H1 (cell line): ENCODE measurements around the gene MYO15B. TPM values are rescaled to one million over a fixed set of nuclear protein-coding genes. Genes with fewer than 3 reads are reported as not detected.

Source experiments
- CTCF ChIA-PET: fragments of 300-600 bp; sonication (Branson Sonifier 250); formaldehyde crosslinking; loops from one replicate; lab custom pipeline; 2021; ENCODE audit not compliant: partially characterized antibody; lab: Charles Lee
- POLR2A ChIA-PET: fragments of 300-600 bp; sonication (Branson Sonifier 250); formaldehyde crosslinking; loops from one replicate; lab custom pipeline; 2021; ENCODE audit warnings: inconsistent platforms; ENCODE audit not compliant: partially characterized antibody; lab: Charles Lee
- DNase-seq, 2 experiments: peaks; one replicate each; pipeline versions ENCODE4 v3.0.0 to v3.0.0-alpha.2; 2010 to 2022; ENCODE audit warnings: low spot score in 2 of 2, low read depth in 1 of 2, mixed read lengths in 1 of 2
- FAIRE-seq: peaks from 2 replicates; lab custom pipeline; 2011; peaks lifted over from hg19 to GRCh38; lab: Jason Lieb, UNC
- H2AFZ ChIP-seq: 2 replicates; pipeline ENCODE4 v1.8.1; 2012; ENCODE audit warnings: low read length, inconsistent platforms
- H2AK5ac ChIP-seq: 2 replicates; pipeline ENCODE4 v1.6.1; 2013; ENCODE audit warnings: low read depth, low read length
- H2BK120ac ChIP-seq: replicated peaks from 2 replicates; pipeline ENCODE3; 2013; ENCODE audit warnings: low read depth, low read length, inconsistent platforms
- H2BK12ac ChIP-seq: 2 replicates; pipeline ENCODE4 v1.6.1; 2013; ENCODE audit warnings: low read depth, low read length
- H2BK15ac ChIP-seq: 2 replicates; pipeline ENCODE4 v1.6.1; 2013; ENCODE audit warnings: low read length
- H2BK20ac ChIP-seq: 2 replicates; pipeline ENCODE4 v1.6.1; 2013; ENCODE audit warnings: low read length
- H2BK5ac ChIP-seq: 2 replicates; pipeline ENCODE4 v1.6.1; 2013; ENCODE audit warnings: low read depth, low read length
- H3K14ac ChIP-seq: 2 replicates; pipeline ENCODE4 v1.6.1; 2013; ENCODE audit warnings: inconsistent platforms; ENCODE audit not compliant: insufficient read length
- H3K18ac ChIP-seq: 2 replicates; pipeline ENCODE4 v1.6.1; 2013; ENCODE audit warnings: low read length; ENCODE audit errors: extremely low read depth
- H3K23ac ChIP-seq: 2 replicates; pipeline ENCODE4 v1.6.1; 2013; ENCODE audit warnings: inconsistent platforms; ENCODE audit not compliant: insufficient read length
- H3K23me2 ChIP-seq: 2 replicates; pipeline ENCODE4 v1.6.1; 2013; ENCODE audit warnings: low read depth, low read length
- H3K27ac ChIP-seq: 2 replicates; pipeline ENCODE4 v1.6.1; 2011; ENCODE audit warnings: low read depth, low read length, inconsistent platforms
- H3K27me3 ChIP-seq, 4 experiments: replicated peaks in 1 of 4; 1 replicate in 1 of 4; 2 replicates in 3 of 4; pipeline versions ENCODE4 v1.6.1 to v1.8.1; 2011 to 2013; ENCODE audit warnings: low read length in 3 of 4, mild to moderate bottlenecking in 3 of 4, inconsistent platforms in 2 of 4, mixed read lengths in 2 of 4, moderate library complexity in 1 of 4; ENCODE audit not compliant: control insufficient read depth in 3 of 4, insufficient read depth in 3 of 4; ENCODE audit errors: extremely low read depth in 1 of 4
- H3K36me3 ChIP-seq, 4 experiments: 2 replicates each; pipeline versions ENCODE4 v1.6.1 to v1.8.1; 2011 to 2013; ENCODE audit warnings: mild to moderate bottlenecking in 4 of 4, low read length in 3 of 4, moderate library complexity in 2 of 4, control low read depth in 1 of 4, inconsistent platforms in 1 of 4; ENCODE audit not compliant: insufficient read depth in 4 of 4, control insufficient read depth in 2 of 4
- H3K4ac ChIP-seq: replicated peaks from 2 replicates; pipeline ENCODE3; 2013; ENCODE audit warnings: low read length, low read depth, mixed read lengths, inconsistent platforms; ENCODE audit not compliant: insufficient read length
- H3K4me1 ChIP-seq, 4 experiments: replicated peaks in 1 of 4; 1 replicate in 1 of 4; 2 replicates in 3 of 4; pipeline versions ENCODE4 v1.6.1 to v1.8.1; 2011 to 2013; ENCODE audit warnings: low read length in 3 of 4, inconsistent platforms in 2 of 4, mixed read lengths in 1 of 4; ENCODE audit not compliant: insufficient read depth in 4 of 4, control insufficient read depth in 3 of 4
- H3K4me2 ChIP-seq, 2 experiments: 2 replicates each; pipeline versions ENCODE4 v1.6.1 to v1.8.1; 2011 to 2013; ENCODE audit warnings: low read depth in 2 of 2, low read length in 2 of 2, control low read depth in 1 of 2, inconsistent platforms in 1 of 2, mild to moderate bottlenecking in 1 of 2; ENCODE audit not compliant: insufficient read depth in 1 of 2
- H3K4me3 ChIP-seq, 4 experiments: fragments of 200-600, 300-600 bp in 1 of 4; sonication (generic), shearing (Covaris generic), sonication (Bioruptor Twin) in 1 of 4; 2 replicates each; pipeline versions ENCODE4 v1.5.1 to v1.8.1; 2011 to 2016; ENCODE audit warnings: low read length in 4 of 4, low read depth in 3 of 4, control low read depth in 2 of 4, inconsistent platforms in 2 of 4, mild to moderate bottlenecking in 2 of 4, mixed read lengths in 1 of 4, moderate library complexity in 1 of 4; ENCODE audit not compliant: insufficient read depth in 2 of 4; ENCODE audit errors: extremely low read depth in 1 of 4
- H3K56ac ChIP-seq: replicated peaks from 2 replicates; pipeline ENCODE3; 2013; ENCODE audit warnings: low read depth, mild to moderate bottlenecking, mixed read lengths, low read length, inconsistent platforms; ENCODE audit not compliant: insufficient read length
- H3K79me1 ChIP-seq: 2 replicates; pipeline ENCODE4 v1.6.1; 2013; ENCODE audit warnings: low read depth, low read length, control low read depth
- H3K79me2 ChIP-seq, 2 experiments: 2 replicates each; pipeline versions ENCODE4 v1.6.1 to v1.8.1; 2012 to 2013; ENCODE audit warnings: low read length in 2 of 2, mild to moderate bottlenecking in 2 of 2, inconsistent platforms in 1 of 2; ENCODE audit not compliant: insufficient read depth in 2 of 2, control insufficient read depth in 1 of 2
- H3K9ac ChIP-seq, 4 experiments: replicated peaks in 1 of 4; 1 replicate in 1 of 4; 2 replicates in 3 of 4; pipeline versions ENCODE4 v1.6.1 to v1.8.1; 2011 to 2013; ENCODE audit warnings: low read depth in 3 of 4, low read length in 3 of 4, control low read depth in 2 of 4, mild to moderate bottlenecking in 2 of 4, moderate library complexity in 2 of 4, inconsistent platforms in 1 of 4; ENCODE audit errors: extremely low read depth in 1 of 4
- H3K9me3 ChIP-seq, 2 experiments: 2 replicates each; pipeline versions ENCODE4 v1.6.1 to v1.8.1; 2012 to 2013; ENCODE audit warnings: mild to moderate bottlenecking in 2 of 2, moderate library complexity in 2 of 2, control low read depth in 1 of 2, inconsistent platforms in 1 of 2, low read depth in 1 of 2, low read length in 1 of 2, mixed read lengths in 1 of 2; ENCODE audit not compliant: insufficient read depth in 2 of 2
- H4K20me1 ChIP-seq, 2 experiments: replicated peaks in 1 of 2; 2 replicates each; pipeline versions ENCODE3 to v1.8.1; 2011 to 2013; ENCODE audit warnings: inconsistent platforms in 2 of 2, low read length in 2 of 2, mild to moderate bottlenecking in 1 of 2; ENCODE audit not compliant: insufficient read depth in 2 of 2, control insufficient read depth in 1 of 2
- H4K5ac ChIP-seq: 2 replicates; pipeline ENCODE4 v1.6.1; 2013; ENCODE audit warnings: low read length, low read depth, mixed read lengths, inconsistent platforms; ENCODE audit not compliant: insufficient read length
- H4K8ac ChIP-seq: 2 replicates; pipeline ENCODE4 v1.8.0; 2013; ENCODE audit warnings: mild to moderate bottlenecking, moderate library complexity, low read length, inconsistent platforms; ENCODE audit not compliant: insufficient read depth; ENCODE audit errors: extremely low read depth
- H4K91ac ChIP-seq: replicated peaks from 2 replicates; pipeline ENCODE3; 2013; ENCODE audit warnings: low read length, mixed read lengths, inconsistent platforms; ENCODE audit not compliant: insufficient read length
- BACH1 ChIP-seq: IDR thresholded peaks from 2 replicates; pipeline ENCODE4 v1.6.1; 2012; ENCODE audit warnings: low read length, improper control_type of control experiment
- GTF2F1 ChIP-seq: IDR thresholded peaks from 2 replicates; pipeline ENCODE4 v1.6.1; 2012; ENCODE audit warnings: low read depth, low read length, improper control_type of control experiment, borderline replicate concordance
- PHF8 ChIP-seq: fragments of 200-600 bp; sonication (generic); conservative IDR thresholded peaks from 2 replicates; pipeline ENCODE4 v1.7.1; 2012; ENCODE audit warnings: low read depth, mild to moderate bottlenecking, inconsistent platforms, low read length, moderate library complexity
- SIN3A ChIP-seq, 2 experiments: IDR thresholded peaks in 1 of 2; conservative IDR thresholded peaks in 1 of 2; 2 replicates each; pipeline ENCODE4 v1.6.1; 2011 to 2012; ENCODE audit warnings: low read length in 2 of 2, improper control_type of control experiment in 1 of 2, low read depth in 1 of 2, mild to moderate bottlenecking in 1 of 2
- WGBS, 2 experiments: shearing (Covaris generic) in 1 of 2; methylation state at CpG; one replicate each; pipeline versions ENCODE4 v1.1.6 to v1.1.7; 2013 to 2015; ENCODE audit warnings: low lambda C conversion rate in 2 of 2, mixed read lengths in 2 of 2, inconsistent platforms in 1 of 2, low coverage in 1 of 2, missing lambda C conversion rate in 1 of 2; ENCODE audit not compliant: insufficient replicate concordance in 2 of 2, insufficient coverage in 1 of 2, insufficient read length in 1 of 2; ENCODE audit errors: extremely low coverage in 1 of 2, missing lambda C conversion rate in 1 of 2; 5-methylcytosine and 5-hydroxymethylcytosine counted together
- polyA plus RNA-seq, 7 experiments: library from polyadenylated mRNA; depleted of rRNA in 3 of 7; stranded (reverse) in 5 of 7; unstranded in 2 of 7; fragments of >200 nt in 5 of 7; fragments of 200-250 nt in 2 of 7; gene quantifications; 1 replicate in 5 of 7; 2 replicates in 1 of 7; 4 replicates in 1 of 7; pipeline versions ENCODE4 v1.2.1 to v1.2.3, GENCODE V29; 2011 to 2013; ENCODE audit warnings: missing spikeins in 2 of 7, mixed read lengths in 2 of 7
- total RNA-seq: library from RNA; stranded (reverse); fragmentation: NEBNext Ultra II Directional; extraction: Animal tissue kit (Norgen Biotek cat#: 25700); gene quantifications from 2 replicates; pipeline ENCODE4 v1.2.1, GENCODE V29; 2021
- TF ChIP-seq, protein P1 (sequence below), 3 experiments: IDR thresholded peaks; 1 replicate in 2 of 3; 2 replicates in 1 of 3; pipeline versions ENCODE4 v1.5.1 to v1.6.1; 2011; ENCODE audit warnings: low read length in 3 of 3, mild to moderate bottlenecking in 3 of 3, inconsistent platforms in 2 of 3, low read depth in 1 of 3, moderate library complexity in 1 of 3; ENCODE audit not compliant: insufficient read depth in 1 of 3; ENCODE audit errors: control extremely low read depth in 1 of 3

MYO15B gene
- total and polyA plus RNA-seq, 2 of the 8 experiments (the other 6 are each of a cell fraction or from before 2014, with no cell fraction given), result 7.1 to 11.2 TPM

DNA sequence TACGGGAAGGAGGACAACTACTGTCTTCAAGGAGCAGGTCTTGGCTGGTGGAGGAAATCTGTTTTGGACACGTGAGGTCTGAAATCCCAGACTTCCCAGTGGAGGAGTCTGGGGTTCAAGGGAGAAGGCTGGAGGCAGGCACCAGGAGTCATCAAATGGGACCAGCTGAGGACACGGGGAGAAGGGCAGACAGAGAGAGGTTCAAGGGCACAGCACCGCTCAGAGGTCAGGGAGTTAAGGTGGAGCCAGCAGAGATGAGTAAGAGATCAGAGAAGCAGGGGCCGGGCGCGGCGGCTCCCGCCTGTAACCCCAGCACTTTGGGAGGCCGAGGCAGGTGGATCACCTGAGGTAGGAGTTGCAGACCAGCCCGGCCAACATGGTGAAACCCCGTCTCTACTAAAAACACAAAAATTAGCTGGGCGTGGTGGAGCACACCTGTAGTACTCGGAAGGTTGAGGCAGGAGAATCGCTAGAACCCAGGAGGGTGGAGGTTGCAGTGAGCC is 35.2 kb downstream of the MYO15B start:
- no peak for TF ChIP-seq SIN3A (conservative IDR thresholded peaks at IDR 0.05 in 1 of 2, IDR thresholded peaks at IDR 0.05 in 1 of 2; ENCODE audit: low read depth in 1 of 2, low read length in 2 of 2)
- no peak for TF ChIP-seq GTF2F1
- TF ChIP-seq, protein P1, sequence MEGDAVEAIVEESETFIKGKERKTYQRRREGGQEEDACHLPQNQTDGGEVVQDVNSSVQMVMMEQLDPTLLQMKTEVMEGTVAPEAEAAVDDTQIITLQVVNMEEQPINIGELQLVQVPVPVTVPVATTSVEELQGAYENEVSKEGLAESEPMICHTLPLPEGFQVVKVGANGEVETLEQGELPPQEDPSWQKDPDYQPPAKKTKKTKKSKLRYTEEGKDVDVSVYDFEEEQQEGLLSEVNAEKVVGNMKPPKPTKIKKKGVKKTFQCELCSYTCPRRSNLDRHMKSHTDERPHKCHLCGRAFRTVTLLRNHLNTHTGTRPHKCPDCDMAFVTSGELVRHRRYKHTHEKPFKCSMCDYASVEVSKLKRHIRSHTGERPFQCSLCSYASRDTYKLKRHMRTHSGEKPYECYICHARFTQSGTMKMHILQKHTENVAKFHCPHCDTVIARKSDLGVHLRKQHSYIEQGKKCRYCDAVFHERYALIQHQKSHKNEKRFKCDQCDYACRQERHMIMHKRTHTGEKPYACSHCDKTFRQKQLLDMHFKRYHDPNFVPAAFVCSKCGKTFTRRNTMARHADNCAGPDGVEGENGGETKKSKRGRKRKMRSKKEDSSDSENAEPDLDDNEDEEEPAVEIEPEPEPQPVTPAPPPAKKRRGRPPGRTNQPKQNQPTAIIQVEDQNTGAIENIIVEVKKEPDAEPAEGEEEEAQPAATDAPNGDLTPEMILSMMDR (IDR thresholded peaks at IDR 0.05; ENCODE audit: control extremely low read depth in 1 of 3, insufficient read depth in 1 of 3, low read depth in 1 of 3, low read length in 3 of 3), result no peak
- no peak for TF ChIP-seq PHF8
- TF ChIP-seq BACH1, result no peak
- Histone ChIP-seq H2BK120ac (no peak overlapping the region), H2BK15ac (peak overlapping the region; percentile 61; the same call in 1 of the 2 replicates), H3K23me2 (no peaks in the 10 kb centered on the region), H3K4me2 (no peak overlapping the region), H3K4ac (no peak overlapping the region), H3K23ac (no peak overlapping the region), H2BK5ac (no peak overlapping the region), H2BK20ac (no peak overlapping the region), H3K27me3 (no peaks in the 10 kb centered on the region; a peak in 2 of 7 replicates), H4K8ac (no peak overlapping the region), H3K18ac (no peak overlapping the region), H3K9ac (no peak overlapping the region), H3K9me3 (no peaks in the 10 kb centered on the region), H2BK12ac (no peak overlapping the region), H2AFZ (no peak overlapping the region), H3K79me2 (no peaks in the 10 kb centered on the region), H3K4me3 (no peak overlapping the region), H4K91ac (no peak overlapping the region), H3K56ac (no peak overlapping the region), H3K4me1 (peaks cover 0 to 4% (median 1%) of the 10 kb centered on the region in 4 experiments; a peak in 4 of 7 replicates), H4K20me1 (peaks cover 0 to 1% of the 10 kb centered on the region in 2 experiments), H3K79me1 (no peaks in the 10 kb centered on the region), H3K14ac (no peak overlapping the region), H2AK5ac (no peak overlapping the region), H3K36me3 (no peaks in the 10 kb centered on the region), H3K27ac (no peak overlapping the region), H4K5ac (no peak overlapping the region)
- FAIRE-seq (no peak), DNase-seq (no peak)
- WGBS, 2 experiments, result 81% methylated on average over 15 of the region's 15 CpGs; no CpG with 5 or more reads in 1 of the 2 experiments
- ChIA-PET CTCF (interaction anchor here (0.8 to 59.2 kb wide), 6 partner anchors 4 to 193 kb away, joined by 3 to 2200 read pairs (median 36); partner anchors contain the start of genes LLGL2, RECQL5, SAP30BP and SMIM5), POLR2A (interaction anchor here (0.8 to 1.8 kb wide), 5 partner anchors 11 to 139 kb away, joined by 3 to 5 read pairs (median 5); no protein-coding TSS in a partner anchor)
